Stimulated activated naive CD4-positive, alpha-beta T cell treated with Interleukin-2 at 50 U/mL for 16 hours (primary cell): ENCODE measurements around the gene PLCL1.

Experiments used
- DNase-seq: peaks from one replicate; lab custom pipeline; 2025; lab: John Stamatoyannopoulos, UW

PLCL1 gene

GRCh38 chr2:198060277-198060676 lies 255.9 kb downstream of the PLCL1 start:
- no peak for DNase-seq

GRCh38 chr2:198062826-198063225 lies 258.4 kb downstream of the PLCL1 start:
- DNase-seq, result no peak

- DNase-seq, result no peak
These were observed 258.8 kb downstream of the PLCL1 start for GRCh38 chr2:198063242-198063641.

GRCh38 chr2:198065322-198065721 lies 260.9 kb downstream of the PLCL1 start:
- DNase-seq, result no peak

- no peak for DNase-seq
These were observed 262.2 kb downstream of the PLCL1 start for GRCh38 chr2:198066597-198066996.

- DNase-seq, result no peak
These were observed 268.3 kb downstream of the PLCL1 start for GRCh38 chr2:198072655-198073054.

- no peak for DNase-seq
These were observed 268.9 kb downstream of the PLCL1 start for GRCh38 chr2:198073253-198073652.

GRCh38 chr2:198077477-198077876 lies 273.1 kb downstream of the PLCL1 start:
- DNase-seq, result no peak

- DNase-seq, result no peak
These were observed 276.7 kb downstream of the PLCL1 start for GRCh38 chr2:198080879-198081765.

- no peak for DNase-seq
These were observed 279.8 kb downstream of the PLCL1 start for GRCh38 chr2:198084156-198084555.

GRCh38 chr2:198096002-198096401 lies 291.6 kb downstream of the PLCL1 start:
- DNase-seq, result no peak

GRCh38 chr2:198096965-198097364 lies 292.6 kb downstream of the PLCL1 start:
- DNase-seq, result no peak

- DNase-seq, result no peak
These were observed 293.2 kb downstream of the PLCL1 start for GRCh38 chr2:198097630-198098029.

- no peak for DNase-seq
These were observed 294.0 kb downstream of the PLCL1 start for GRCh38 chr2:198098386-198098785.

- DNase-seq, result no peak
These were observed 294.5 kb downstream of the PLCL1 start for GRCh38 chr2:198098918-198099317.

GRCh38 chr2:198100346-198100745 lies 296.0 kb downstream of the PLCL1 start:
- DNase-seq, result no peak

- DNase-seq, result no peak
These were observed 297.3 kb downstream of the PLCL1 start for GRCh38 chr2:198101688-198102087.

- DNase-seq, result no peak
These were observed 297.7 kb downstream of the PLCL1 start for GRCh38 chr2:198102120-198102519.

GRCh38 chr2:198102856-198103255 lies 298.5 kb downstream of the PLCL1 start:
- no peak for DNase-seq

- DNase-seq, result no peak
These were observed 302.4 kb downstream of the PLCL1 start for GRCh38 chr2:198106621-198107385.

GRCh38 chr2:198113316-198113715 lies 308.9 kb downstream of the PLCL1 start:
- no peak for DNase-seq

GRCh38 chr2:198114064-198114463 lies 309.7 kb downstream of the PLCL1 start:
- no peak for DNase-seq

GRCh38 chr2:198115201-198115600 lies 310.8 kb downstream of the PLCL1 start:
- no peak for DNase-seq
